NCI-H524 treated with DMSO at 0.1 percent for 48 hours (cell line): ENCODE results near the gene DNAH11.

Source experiments
- DNase-seq: peaks from one replicate; lab custom pipeline; 2025; lab: John Stamatoyannopoulos, UW

The DNAH11 gene

GRCh38 chr7:21886396-21886795 lies 343.6 kb downstream of the DNAH11 start:
- DNase-seq, result no peak

GRCh38 chr7:21887353-21887752 lies 344.5 kb downstream of the DNAH11 start:
- DNase-seq, result no peak

DNA sequence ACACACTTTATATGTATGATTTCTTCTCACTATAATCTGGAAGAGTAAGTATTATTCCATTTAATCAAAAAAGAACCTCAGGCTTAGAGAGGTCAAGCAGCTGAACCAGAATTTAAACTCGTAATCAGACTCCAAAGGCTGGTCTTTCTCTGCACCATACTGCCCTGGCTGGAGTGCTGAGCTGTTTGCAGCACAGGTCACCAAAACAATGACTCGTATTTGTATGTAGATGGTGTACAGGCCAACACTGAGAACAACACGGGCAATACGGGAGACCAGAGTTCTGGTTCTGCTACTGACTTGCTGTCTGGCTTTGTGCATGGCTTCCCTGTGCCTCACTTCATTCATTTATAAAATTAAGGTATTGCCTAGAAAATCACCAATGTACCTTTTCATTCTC lies 344.9 kb downstream of the DNAH11 start:
- no peak for DNase-seq

GRCh38 chr7:21891291-21891690 lies 348.5 kb downstream of the DNAH11 start:
- DNase-seq, result no peak

- DNase-seq, result no peak
Measured at GRCh38 chr7:21893401-21893800, 350.6 kb downstream of the DNAH11 start.

DNA sequence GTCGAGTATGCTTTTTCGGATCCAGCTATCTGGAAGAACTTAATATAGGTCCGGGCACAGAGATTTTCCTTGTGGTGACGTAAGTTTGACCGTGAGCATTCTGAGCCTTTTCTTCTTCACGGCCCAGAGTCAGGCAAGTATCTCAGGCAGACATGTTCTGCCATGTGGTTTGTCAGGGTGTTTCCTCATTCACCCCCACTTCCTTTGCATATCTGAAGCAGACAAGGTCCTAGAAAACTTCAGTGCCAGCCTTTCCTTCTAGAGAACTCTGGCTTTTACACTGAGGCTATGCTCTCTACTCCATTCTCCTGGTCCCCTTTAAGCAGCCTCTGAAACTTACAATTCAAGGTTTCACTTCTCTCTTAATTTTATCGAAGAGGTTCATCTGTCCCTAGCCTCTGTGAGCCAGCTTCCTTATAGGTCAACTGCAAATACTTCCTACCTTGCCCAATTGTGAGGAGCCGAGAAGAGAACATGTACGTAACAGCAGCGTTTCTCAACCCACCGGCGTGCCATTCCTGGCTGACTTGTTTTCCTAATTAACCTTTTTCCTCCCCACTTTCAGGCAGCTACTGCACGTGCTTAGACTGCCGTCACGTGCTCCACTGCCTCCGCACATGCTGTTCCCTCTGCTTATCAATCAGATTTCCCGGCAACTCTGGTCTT lies 355.6 kb downstream of the DNAH11 start:
- no peak for DNase-seq

DNA sequence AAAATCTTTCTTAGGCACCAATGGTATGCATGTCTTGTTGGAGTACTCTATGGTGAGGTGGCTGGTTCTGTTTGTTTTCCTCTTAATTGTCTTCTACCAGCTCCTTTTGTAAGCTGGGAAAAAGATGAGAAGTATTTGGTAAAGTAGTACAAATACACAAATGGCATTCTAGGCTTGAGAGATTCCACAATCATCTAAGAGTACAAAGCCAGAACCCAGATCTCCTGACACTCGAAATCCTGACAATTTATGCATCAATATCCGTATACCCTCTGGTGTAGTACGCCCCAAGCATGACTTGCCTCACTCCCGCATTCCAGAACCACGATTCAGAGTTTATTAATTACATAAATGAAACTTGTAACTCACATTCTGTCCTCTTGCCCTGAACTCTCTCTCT lies 359.4 kb downstream of the DNAH11 start:
- no peak for DNase-seq

DNA sequence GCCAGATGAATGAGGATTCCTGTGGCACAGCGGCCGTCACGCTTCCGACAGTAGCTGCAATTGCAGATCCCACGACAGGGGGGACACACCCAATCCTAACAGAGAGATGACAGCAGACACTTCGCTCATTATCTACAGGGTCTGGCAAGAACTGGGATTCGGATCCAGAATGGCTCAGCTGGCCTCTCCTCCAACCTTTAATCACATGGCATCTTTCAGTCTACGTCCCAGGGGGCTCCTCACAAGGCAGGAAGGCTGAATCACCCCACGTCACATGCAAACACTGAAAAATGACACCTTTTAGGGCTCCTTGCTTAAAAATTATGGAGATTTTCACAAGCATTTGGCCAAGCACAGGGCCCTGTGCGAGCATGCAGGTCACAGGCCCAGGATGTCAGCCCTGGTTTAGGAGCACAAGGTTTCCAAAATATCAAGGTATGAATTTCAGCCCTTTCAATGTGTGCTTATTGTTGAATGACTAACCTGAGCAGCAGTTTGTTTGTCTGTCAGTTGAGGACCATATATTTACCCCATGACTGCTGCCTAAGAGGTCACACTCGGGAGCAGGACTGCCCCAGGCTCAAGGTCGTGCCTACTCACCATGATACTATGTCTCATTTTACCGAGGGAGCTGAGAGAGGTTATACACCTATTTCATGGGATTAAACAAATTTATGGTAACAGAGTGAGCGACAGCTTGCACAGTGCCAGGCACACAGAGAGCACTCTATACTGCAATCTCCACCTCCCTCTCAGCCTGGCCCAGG lies 360.4 kb downstream of the DNAH11 start:
- DNase-seq, result no peak

- DNase-seq, result no peak
Measured at GRCh38 chr7:21908746-21909145, 365.9 kb downstream of the DNAH11 start.

GRCh38 chr7:21910253-21910652 lies 367.4 kb downstream of the DNAH11 start:
- no peak for DNase-seq

- DNase-seq, result no peak
Measured at GRCh38 chr7:21911341-21911875, 368.6 kb downstream of the DNAH11 start.

- no peak for DNase-seq
Measured at GRCh38 chr7:21912305-21912704, 369.5 kb downstream of the DNAH11 start.

GRCh38 chr7:21912931-21913780 lies 370.3 kb downstream of the DNAH11 start:
- DNase-seq, result no peak

GRCh38 chr7:21914671-21915070 lies 371.8 kb downstream of the DNAH11 start:
- DNase-seq, result no peak

DNA sequence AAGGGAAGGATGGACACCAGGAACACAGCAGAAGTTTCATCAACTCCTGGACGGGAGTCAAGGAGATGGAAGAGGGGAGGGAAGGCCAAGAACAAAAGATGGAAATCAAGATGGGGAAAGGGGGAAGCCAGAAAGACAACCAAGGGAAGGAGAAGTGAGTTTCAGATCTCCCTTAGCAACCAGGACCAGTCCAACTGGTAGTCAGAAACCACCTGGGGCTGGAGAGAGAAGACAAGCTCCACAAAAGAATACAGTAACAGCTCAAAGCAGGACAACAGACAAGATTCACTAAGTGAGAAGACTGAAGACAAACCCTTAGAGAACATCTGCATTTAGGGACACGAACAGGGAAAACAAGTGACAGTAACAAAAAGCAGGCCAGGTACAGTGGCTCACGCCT lies 372.3 kb downstream of the DNAH11 start:
- DNase-seq, result no peak

DNA sequence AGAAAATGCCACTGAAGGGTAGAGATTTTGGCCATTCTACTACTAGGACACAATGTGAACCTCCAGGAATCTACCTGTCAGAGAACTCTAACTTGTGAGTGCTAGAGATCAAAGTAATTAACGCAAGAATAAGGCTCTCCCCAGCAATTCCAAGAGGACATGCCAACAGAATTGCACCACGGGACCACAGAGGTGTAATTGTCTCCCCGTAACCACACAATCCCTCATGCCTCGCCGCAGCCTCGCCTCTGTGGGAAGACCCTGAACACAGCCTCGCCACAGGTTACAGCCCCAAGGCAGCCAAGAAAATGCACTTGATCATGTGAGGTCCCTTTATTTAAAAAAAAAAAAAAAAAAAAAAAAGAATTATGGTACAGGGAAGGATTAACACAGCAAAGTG lies 373.3 kb downstream of the DNAH11 start:
- no peak for DNase-seq

DNA sequence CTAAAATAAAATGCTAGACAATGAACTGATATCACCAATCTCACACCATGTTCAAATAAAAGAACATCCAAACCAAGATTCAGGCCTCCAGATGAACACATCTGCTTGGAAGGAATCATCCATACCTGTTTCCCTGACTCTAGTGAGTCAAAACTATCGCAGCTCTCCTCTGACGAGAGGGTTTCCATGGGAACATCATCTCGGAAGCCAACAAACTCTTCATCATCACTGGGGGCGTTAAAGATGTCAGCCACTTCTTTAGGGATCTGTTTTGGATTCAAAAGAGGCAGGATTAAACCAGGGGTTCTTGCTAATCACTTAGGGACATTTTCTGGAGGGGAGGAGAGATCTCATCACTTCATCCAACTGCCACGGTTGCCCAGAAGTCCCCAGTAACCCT lies 373.8 kb downstream of the DNAH11 start:
- DNase-seq, result no peak

- no peak for DNase-seq
Measured at GRCh38 chr7:21918216-21918615, 375.4 kb downstream of the DNAH11 start.

- no peak for DNase-seq
Measured at GRCh38 chr7:21920936-21921335, 378.1 kb downstream of the DNAH11 start.

DNA sequence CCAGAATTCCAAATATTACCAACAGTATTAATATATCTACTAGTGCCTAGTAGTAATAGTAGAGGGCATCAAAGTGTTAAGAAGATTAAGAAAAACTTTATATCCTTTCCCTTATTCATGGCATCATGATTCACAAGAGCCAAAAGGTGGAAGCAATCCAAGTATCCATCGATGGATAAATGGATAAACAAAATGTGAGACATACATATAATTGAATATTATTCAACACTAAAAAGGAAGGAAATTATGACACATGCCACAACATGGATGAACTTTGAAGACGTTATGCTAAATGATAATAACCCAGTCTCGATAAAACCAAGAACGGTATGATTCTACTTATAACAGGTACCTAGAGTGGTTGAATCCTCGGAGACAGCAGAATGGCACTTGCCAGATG lies 379.8 kb downstream of the DNAH11 start:
- DNase-seq, result no peak

- DNase-seq, result no peak
Measured at GRCh38 chr7:21923658-21924057, 380.8 kb downstream of the DNAH11 start.

GRCh38 chr7:21926448-21926847 lies 383.6 kb downstream of the DNAH11 start:
- DNase-seq, result no peak

DNA sequence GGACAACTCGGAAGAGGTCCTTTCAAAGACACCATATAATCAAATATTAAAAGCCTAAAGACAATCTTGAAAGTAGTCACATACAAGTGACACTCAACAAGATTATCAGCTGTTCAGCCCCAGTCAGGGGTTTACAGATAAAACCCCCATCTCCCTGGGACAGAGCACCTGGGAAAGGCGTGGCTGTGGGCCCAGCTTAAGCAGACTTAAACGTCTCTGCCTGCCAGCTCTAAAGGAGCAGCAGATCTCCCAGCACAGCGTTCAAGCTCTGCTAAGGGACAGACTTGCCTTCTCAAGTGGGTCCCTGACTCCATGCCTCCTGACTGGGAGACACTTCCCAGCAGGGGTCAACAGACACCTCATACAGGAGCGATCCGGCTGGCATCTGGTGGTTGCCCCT lies 384.9 kb downstream of the DNAH11 start:
- DNase-seq, result no peak
